HCT116 (cell line): ENCODE measurements around the gene NACC1. TPM values are rescaled to one million over a fixed set of nuclear protein-coding genes. Genes with fewer than 3 reads are reported as not detected.

Experiments
- ATAC-seq: fragments of 200-7000 bp; cut with Tn5 transposase; 2 replicates; pipeline ENCODE4 v1.9.1; 2020; ENCODE audit warnings: mild to moderate bottlenecking, moderate library complexity
- BruUV-seq: library from RNA; stranded (reverse); fragments of 400-500 nt; replicated peaks from 2 replicates; lab custom pipeline; 2021; lab: Mats Ljungman, UMichigan
- CTCF ChIA-PET: fragments of 300-600 bp; sonication (Branson Sonifier 250); formaldehyde crosslinking; loops from one replicate; lab custom pipeline; 2021; ENCODE audit warnings: antibody characterized with exemption; lab: Charles Lee
- POLR2A ChIA-PET: fragments of 300-600, 350-600 bp; sonication (Branson Sonifier 250); formaldehyde crosslinking; loops from one replicate; lab custom pipeline; 2021; ENCODE audit warnings: antibody characterized with exemption; lab: Charles Lee
- RAD21 ChIA-PET, 2 experiments: fragments of 300-600 bp; sonication (Branson Sonifier 250); formaldehyde crosslinking; loops; one replicate each; lab custom pipeline; 2023; ENCODE audit warnings: low total read pairs in 2 of 2; ENCODE audit not compliant: uncharacterized antibody in 2 of 2, unreplicated experiment in 2 of 2, low non-redundant PET in 1 of 2; lab: Charles Lee
- DNase-seq: peaks from one replicate; pipeline ENCODE4 v3.0.0-alpha.2; 2010; ENCODE audit warnings: low read depth, low spot score
- H2AFZ ChIP-seq: fragments of 200-600 bp; shearing (Covaris generic), sonication (generic); 2 replicates; pipeline ENCODE4 v1.6.1; 2017; ENCODE audit warnings: low read depth, mixed run types, mixed read lengths, antibody characterized with exemption, low read length; ENCODE audit not compliant: poor library complexity, severe bottlenecking
- H3K27ac ChIP-seq: 2 replicates; pipeline ENCODE4 v1.5.1; 2012; ENCODE audit warnings: low read depth, low read length
- H3K27me3 ChIP-seq: fragments of 200-600 bp; sonication (generic); 2 replicates; pipeline ENCODE4 v1.6.1; 2016; ENCODE audit warnings: mixed run types, low read length, mixed read lengths; ENCODE audit not compliant: insufficient read depth
- H3K36me3 ChIP-seq, 2 experiments: fragments of 200-500 bp in 1 of 2; fragments of 200-600 bp in 1 of 2; sonication (Bioruptor generic) in 1 of 2; sonication (generic) in 1 of 2; 2 replicates each; pipeline versions ENCODE4 v1.5.1 to v1.6.1; 2014 to 2016; ENCODE audit warnings: low read length in 2 of 2, inconsistent platforms in 1 of 2, mixed read lengths in 1 of 2, mixed run types in 1 of 2; ENCODE audit not compliant: insufficient read depth in 2 of 2, control insufficient read depth in 1 of 2
- H3K4me1 ChIP-seq, 2 experiments: fragments of 200-600 bp in 1 of 2; sonication (generic) in 1 of 2; 2 replicates each; pipeline versions ENCODE4 v1.5.1 to v1.6.1; 2012 to 2017; ENCODE audit warnings: low read length in 2 of 2, inconsistent platforms in 1 of 2, mild to moderate bottlenecking in 1 of 2, mixed read lengths in 1 of 2, mixed run types in 1 of 2, moderate library complexity in 1 of 2; ENCODE audit not compliant: insufficient read depth in 2 of 2, control insufficient read depth in 1 of 2
- H3K4me2 ChIP-seq: fragments of 200-600 bp; sonication (generic); 2 replicates; pipeline ENCODE4 v1.6.1; 2017; ENCODE audit warnings: mixed run types, low read length, mixed read lengths
- H3K4me3 ChIP-seq, 2 experiments: fragments of 200-600 bp in 1 of 2; sonication (generic) in 1 of 2; replicated peaks in 1 of 2; 2 replicates each; pipeline ENCODE4 v1.5.1; 2011 to 2016; ENCODE audit warnings: low read length in 2 of 2, control low read depth in 1 of 2, low read depth in 1 of 2, mild to moderate bottlenecking in 1 of 2, mixed read lengths in 1 of 2, mixed run types in 1 of 2
- H3K79me2 ChIP-seq: fragments of 200-600 bp; sonication (generic); 2 replicates; pipeline ENCODE4 v1.6.1; 2017; ENCODE audit warnings: mild to moderate bottlenecking, mixed run types, low read length, moderate library complexity, mixed read lengths; ENCODE audit not compliant: insufficient read depth
- H3K9ac ChIP-seq: fragments of 200-600 bp; sonication (generic); 2 replicates; pipeline ENCODE4 v1.6.1; 2016; ENCODE audit warnings: low read length, mixed read lengths
- H3K9me2 ChIP-seq: fragments of 200-600 bp; sonication (generic), shearing (Covaris generic); 2 replicates; pipeline ENCODE4 v1.6.1; 2017; ENCODE audit warnings: mixed run types, mild to moderate bottlenecking, moderate library complexity; ENCODE audit not compliant: insufficient read depth
- H3K9me3 ChIP-seq, 2 experiments: fragments of 200-500 bp in 1 of 2; fragments of 200-600 bp in 1 of 2; sonication (Bioruptor generic) in 1 of 2; sonication (generic) in 1 of 2; 2 replicates each; pipeline ENCODE4 v1.6.1; 2014 to 2017; ENCODE audit warnings: low read length in 2 of 2, mixed read lengths in 2 of 2, inconsistent platforms in 1 of 2, low read depth in 1 of 2, mild to moderate bottlenecking in 1 of 2, mixed run types in 1 of 2, moderate library complexity in 1 of 2; ENCODE audit not compliant: control insufficient read depth in 1 of 2, insufficient read depth in 1 of 2
- H4K20me1 ChIP-seq: fragments of 200-600 bp; sonication (generic), shearing (Covaris generic); 2 replicates; pipeline ENCODE4 v1.6.1; 2017; ENCODE audit warnings: mixed run types, mild to moderate bottlenecking, moderate library complexity; ENCODE audit not compliant: insufficient read depth
- CEBPB ChIP-seq: IDR thresholded peaks from 2 replicates; pipeline ENCODE4 v1.6.1; 2012; ENCODE audit warnings: low read depth
- EGR1 ChIP-seq: IDR thresholded peaks from 2 replicates; pipeline ENCODE4 v1.6.1; 2012; ENCODE audit warnings: low read depth
- ELF1 ChIP-seq: IDR thresholded peaks from 2 replicates; pipeline ENCODE4 v1.6.1; 2012; ENCODE audit warnings: low read depth, borderline replicate concordance
- POLR2AphosphoS5 ChIP-seq: IDR thresholded peaks from 2 replicates; pipeline ENCODE4 v1.6.1; 2011; ENCODE audit warnings: mild to moderate bottlenecking, low read depth, low read length, moderate library complexity
- RAD21 ChIP-seq: IDR thresholded peaks from 2 replicates; pipeline ENCODE4 v1.6.1; 2012; ENCODE audit warnings: low read depth, mild to moderate bottlenecking
- ZNF274 ChIP-seq: fragments of 200-500 bp; sonication (Bioruptor generic); IDR thresholded peaks from 2 replicates; pipeline ENCODE4 v1.6.1; 2014; ENCODE audit warnings: mild to moderate bottlenecking, low read depth, low read length, inconsistent platforms
- intact Hi-C: fragments of 100-400 bp; cut with micrococcal nuclease; formaldehyde crosslinking; loops from 2 replicates; pipeline ENCODE4 v1.10.0; 2022
- total RNA-seq: library from RNA; stranded (reverse); gene quantifications from one replicate; pipeline ENCODE4 v1.2.1, GENCODE V29; 2021; ENCODE audit not compliant: unreplicated experiment
- TF ChIP-seq, protein P1 (sequence below), 3 experiments: fragments of 200-600 bp in 1 of 3; sonication (generic) in 1 of 3; IDR thresholded peaks in 2 of 3; conservative IDR thresholded peaks in 1 of 3; 2 replicates each; pipeline ENCODE4 v1.5.1; 2012 to 2017; ENCODE audit warnings: low read depth in 2 of 3, low read length in 2 of 3, antibody characterized with exemption in 1 of 3, borderline replicate concordance in 1 of 3, control low read depth in 1 of 3, mild to moderate bottlenecking in 1 of 3, mixed read lengths in 1 of 3, mixed run types in 1 of 3, moderate library complexity in 1 of 3; ENCODE audit not compliant: insufficient read depth in 1 of 3

Gene NACC1
- total RNA-seq, 1 experiment from 2014 or later: 181 TPM

DNA sequence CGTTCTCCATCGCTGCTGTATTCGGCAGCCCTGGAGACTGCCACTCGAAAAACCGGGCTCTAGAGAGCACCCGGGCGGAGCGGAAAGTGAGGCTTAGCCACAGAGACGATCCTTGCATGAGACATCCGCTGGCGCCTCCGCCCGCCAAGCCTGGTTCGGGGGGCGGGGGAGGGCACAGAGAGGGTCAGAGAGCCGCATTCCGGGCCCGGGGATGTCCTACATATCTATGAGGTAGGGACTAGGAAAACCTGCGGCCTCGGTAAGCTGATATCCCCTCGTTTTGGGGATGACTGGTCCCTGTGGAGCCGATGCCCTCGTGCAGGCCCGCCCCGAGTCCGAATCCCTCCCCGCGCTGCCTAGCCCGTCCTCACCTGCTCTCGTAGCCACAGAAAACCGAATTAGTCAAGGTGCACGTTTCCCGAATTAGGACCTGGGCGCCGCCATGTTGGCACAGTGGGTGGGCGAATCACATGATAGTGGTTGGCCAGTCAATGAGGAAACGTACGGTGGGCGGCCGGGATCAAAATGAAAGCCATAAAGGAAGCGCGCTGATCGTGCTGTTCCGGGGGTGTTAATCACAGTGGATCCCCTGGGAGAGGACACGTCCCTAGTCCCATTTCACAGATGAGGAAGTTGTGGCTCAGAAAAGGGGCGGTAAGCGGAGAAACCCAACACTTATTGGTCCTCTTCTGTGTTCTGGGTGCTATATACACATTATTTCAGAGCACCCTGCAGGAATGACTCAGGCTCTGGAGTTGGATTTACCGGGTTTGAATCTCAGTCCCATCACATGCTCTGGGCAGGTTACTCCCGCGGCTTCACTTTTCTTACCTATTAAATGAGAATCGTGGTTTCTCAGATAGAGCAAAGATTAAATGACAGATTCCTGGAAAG, 1.5 kb upstream of the NACC1 start, which contains the start of gene TRMT1 (continued):
- TF ChIP-seq, protein P1, sequence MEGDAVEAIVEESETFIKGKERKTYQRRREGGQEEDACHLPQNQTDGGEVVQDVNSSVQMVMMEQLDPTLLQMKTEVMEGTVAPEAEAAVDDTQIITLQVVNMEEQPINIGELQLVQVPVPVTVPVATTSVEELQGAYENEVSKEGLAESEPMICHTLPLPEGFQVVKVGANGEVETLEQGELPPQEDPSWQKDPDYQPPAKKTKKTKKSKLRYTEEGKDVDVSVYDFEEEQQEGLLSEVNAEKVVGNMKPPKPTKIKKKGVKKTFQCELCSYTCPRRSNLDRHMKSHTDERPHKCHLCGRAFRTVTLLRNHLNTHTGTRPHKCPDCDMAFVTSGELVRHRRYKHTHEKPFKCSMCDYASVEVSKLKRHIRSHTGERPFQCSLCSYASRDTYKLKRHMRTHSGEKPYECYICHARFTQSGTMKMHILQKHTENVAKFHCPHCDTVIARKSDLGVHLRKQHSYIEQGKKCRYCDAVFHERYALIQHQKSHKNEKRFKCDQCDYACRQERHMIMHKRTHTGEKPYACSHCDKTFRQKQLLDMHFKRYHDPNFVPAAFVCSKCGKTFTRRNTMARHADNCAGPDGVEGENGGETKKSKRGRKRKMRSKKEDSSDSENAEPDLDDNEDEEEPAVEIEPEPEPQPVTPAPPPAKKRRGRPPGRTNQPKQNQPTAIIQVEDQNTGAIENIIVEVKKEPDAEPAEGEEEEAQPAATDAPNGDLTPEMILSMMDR (IDR thresholded peaks at IDR 0.05 in 2 of 3, conservative IDR thresholded peaks at IDR 0.05 in 1 of 3; ENCODE audit: borderline replicate concordance in 1 of 3, insufficient read depth in 1 of 3, low read depth in 2 of 3, low read length in 2 of 3): no peak
- TF ChIP-seq RAD21 (0 out of 2 replicates have a peak, but pooled peaks have one; percentile 1), ZNF274 (no peak), CEBPB (no peak), EGR1 (peak; percentile 86), POLR2AphosphoS5 (peak; percentile 56)

GRCh38 chr19:13117176-13117771, 790 bp upstream of the NACC1 start:
- H3K27me3 ChIP-seq: no peaks in the 10 kb centered on the region
- CTCF ChIA-PET: interaction anchor here (1.0 to 2.2 kb wide), 7 partner anchors 16 to 152 kb away, joined by 3 to 9 read pairs (median 4); no protein-coding TSS in a partner anchor
- no peak for ATAC-seq
- H3K4me2 ChIP-seq: peak overlapping the region; percentile 91
- intact Hi-C loops: loop anchor here (2.0 to 5.0 kb wide), 2 partner anchors 34 to 145 kb away; partner anchors contain the start of genes IER2 and STX10
- POLR2A ChIA-PET: interaction anchor here (1.6 to 1.8 kb wide), 2 partner anchors 35 to 38 kb away, joined by 7 to 16 read pairs; no protein-coding TSS in a partner anchor
- peak overlapping the region; percentile 3 for H2AFZ ChIP-seq
- no peaks in the 10 kb centered on the region for H3K9me2 ChIP-seq
- H3K9me3 ChIP-seq: no peaks in the 10 kb centered on the region
- H4K20me1 ChIP-seq: peaks cover 15% of the 10 kb centered on the region; the same call in 1 of the 2 replicates
- H3K9ac ChIP-seq: peak overlapping the region; percentile 98
- peaks cover 79% of the 10 kb centered on the region for H3K79me2 ChIP-seq
- peak overlapping the region; percentile 100 for H3K27ac ChIP-seq
- TF ChIP-seq ELF1 (no peak), EGR1 (0 out of 2 replicates have a peak, but pooled peaks have one; percentile 31)
- BruUV-seq: TSS peak; percentile 13
- peak overlapping the region; percentile 97 to 98 for H3K4me3 ChIP-seq
- peaks cover 21 to 43% of the 10 kb centered on the region in 2 experiments; a peak in 3 of 4 replicates for H3K4me1 ChIP-seq
- peak; percentile 24 for DNase-seq
- RAD21 ChIA-PET: interaction anchor here in 1 of 2 experiments (0.7 kb wide), 1 partner anchor 151 kb away, joined by 3 read pairs; no protein-coding TSS in a partner anchor
- peaks cover 12 to 40% of the 10 kb centered on the region in 2 experiments; a peak in 3 of 4 replicates for H3K36me3 ChIP-seq
